Endothelial cell of umbilical vein (primary cell): ENCODE results near the gene C10orf143. TPM values are rescaled to one million over a fixed set of nuclear protein-coding genes. Genes with fewer than 3 reads are reported as not detected.
A peak's percentile ranks its signal among the peaks of the same experiment; 100 is the strongest.

Source experiments
- BruUV-seq: library from RNA; stranded (reverse); fragments of 400-500 nt; replicated peaks from 2 replicates; lab custom pipeline; 2021; lab: Mats Ljungman, UMichigan
- CTCF ChIA-PET: fragments of 300-600, 350-600 bp; sonication (Branson Sonifier 250); formaldehyde crosslinking; loops from one replicate; lab custom pipeline; 2021; ENCODE audit warnings: antibody characterized with exemption, inconsistent platforms; lab: Charles Lee
- POLR2A ChIA-PET: fragments of 300-600, 350-600 bp; sonication (Branson Sonifier 250); formaldehyde crosslinking; loops from one replicate; lab custom pipeline; 2021; ENCODE audit warnings: antibody characterized with exemption, inconsistent platforms; lab: Charles Lee
- DNase-seq: peaks from one replicate; pipeline ENCODE4 v3.0.0-alpha.2; 2011; ENCODE audit warnings: low read depth, low spot score
- FAIRE-seq: peaks from 2 replicates; lab custom pipeline; 2011; peaks lifted over from hg19 to GRCh38; lab: Jason Lieb, UNC
- H2AFZ ChIP-seq: 2 replicates; pipeline ENCODE4 v1.6.0; 2012; ENCODE audit warnings: low read depth, low read length, control low read depth, inconsistent platforms
- H3K27ac ChIP-seq: 2 replicates; pipeline ENCODE4 v1.5.1; 2011; ENCODE audit warnings: low read depth, mild to moderate bottlenecking, control low read depth, low read length, moderate library complexity; ENCODE audit not compliant: insufficient read depth
- H3K27me3 ChIP-seq, 2 experiments: 2 replicates each; pipeline versions ENCODE4 v1.6.0 to v1.6.1; 2011; ENCODE audit warnings: low read length in 2 of 2, mixed read lengths in 1 of 2; ENCODE audit not compliant: control insufficient read depth in 2 of 2, insufficient read depth in 2 of 2
- H3K36me3 ChIP-seq, 2 experiments: 2 replicates in 1 of 2; 3 replicates in 1 of 2; pipeline ENCODE4 v1.5.1; 2011; ENCODE audit warnings: low read length in 2 of 2, mild to moderate bottlenecking in 1 of 2, moderate library complexity in 1 of 2; ENCODE audit not compliant: control insufficient read depth in 2 of 2, insufficient read depth in 2 of 2; ENCODE audit errors: extremely low read depth in 1 of 2
- H3K4me1 ChIP-seq: 3 replicates; pipeline ENCODE4 v1.5.1; 2011; ENCODE audit warnings: mild to moderate bottlenecking, low read length; ENCODE audit not compliant: control insufficient read depth, insufficient read depth; ENCODE audit errors: extremely low read depth
- H3K4me2 ChIP-seq: 2 replicates; pipeline ENCODE4 v1.6.1; 2011; ENCODE audit warnings: low read length, control low read depth, mixed read lengths; ENCODE audit not compliant: insufficient read depth
- H3K4me3 ChIP-seq, 3 experiments: fragments of 200-600 bp in 1 of 3; sonication (generic), shearing (Covaris generic) in 1 of 3; replicated peaks in 1 of 3; 2 replicates each; pipeline ENCODE4 v1.5.1; 2011 to 2016; ENCODE audit warnings: control low read depth in 3 of 3, low read length in 3 of 3, mild to moderate bottlenecking in 2 of 3, inconsistent platforms in 1 of 3, low read depth in 1 of 3, moderate library complexity in 1 of 3; ENCODE audit not compliant: insufficient read depth in 1 of 3
- H3K79me2 ChIP-seq: 2 replicates; pipeline ENCODE4 v1.6.0; 2012; ENCODE audit warnings: low read length, inconsistent platforms; ENCODE audit not compliant: control insufficient read depth, insufficient read depth
- H3K9ac ChIP-seq: replicated peaks from 2 replicates; pipeline ENCODE3; 2011; ENCODE audit warnings: low read length, control low read depth; ENCODE audit not compliant: insufficient read depth; ENCODE audit errors: extremely low read depth
- H3K9me1 ChIP-seq: replicated peaks from 3 replicates; pipeline ENCODE4 v1.6.0; 2011; ENCODE audit warnings: mild to moderate bottlenecking, low read length; ENCODE audit not compliant: control insufficient read depth, insufficient read depth; ENCODE audit errors: extremely low read depth
- H3K9me3 ChIP-seq: replicated peaks from 2 replicates; pipeline ENCODE4 v1.5.1; 2012; ENCODE audit warnings: low read length, inconsistent platforms; ENCODE audit not compliant: control insufficient read depth, insufficient read depth
- H4K20me1 ChIP-seq: replicated peaks from 2 replicates; pipeline ENCODE3; 2011; ENCODE audit warnings: mild to moderate bottlenecking, low read length; ENCODE audit not compliant: control insufficient read depth, insufficient read depth; ENCODE audit errors: extremely low read depth
- EZH2 ChIP-seq: IDR thresholded peaks from 2 replicates; pipeline ENCODE4 v1.6.1; 2012; ENCODE audit warnings: borderline replicate concordance, low read depth, mild to moderate bottlenecking, moderate library complexity, low read length, inconsistent platforms; ENCODE audit not compliant: severe bottlenecking
- FOS ChIP-seq: IDR thresholded peaks from 2 replicates; pipeline ENCODE4 v1.6.1; 2011; ENCODE audit warnings: mild to moderate bottlenecking, low read length, moderate library complexity, borderline replicate concordance; ENCODE audit not compliant: insufficient read depth
- MYC ChIP-seq: IDR thresholded peaks from one replicate; pipeline ENCODE4 v1.6.1; 2011; ENCODE audit warnings: mild to moderate bottlenecking, low read depth, low read length
- POLR2A ChIP-seq: IDR thresholded peaks from 2 replicates; pipeline ENCODE4 v1.6.1; 2012; ENCODE audit warnings: low read depth, mild to moderate bottlenecking, control low read depth, low read length
- POLR2AphosphoS5 ChIP-seq: IDR thresholded peaks from 2 replicates; pipeline ENCODE4 v1.6.1; 2012; ENCODE audit warnings: low read depth, mild to moderate bottlenecking, control low read depth, low read length, moderate library complexity; ENCODE audit not compliant: insufficient read depth
- dilution Hi-C: fragments of 300-500 bp; cut with MboI; formaldehyde crosslinking; loops from one replicate; pipeline ENCODE4 v1.15.0; 2019; ENCODE audit warnings: low sequenced_read_pairs; ENCODE audit not compliant: extremely low pct_ligation_motif_present
- intact Hi-C: fragments of 100-400 bp; cut with micrococcal nuclease; formaldehyde crosslinking; loops from one replicate; pipeline ENCODE4 v1.10.0; 2022
- polyA plus RNA-seq, 4 experiments: library from polyadenylated mRNA; depleted of rRNA in 3 of 4; stranded (reverse) in 3 of 4; unstranded in 1 of 4; fragments of >200 nt; gene quantifications; 2 replicates each; pipeline versions ENCODE4 v1.2.1 to v1.2.3, GENCODE V29; 2011 to 2012; ENCODE audit warnings: missing spikeins in 1 of 4
- total RNA-seq: library from RNA; stranded (reverse); gene quantifications from 2 replicates; pipeline ENCODE4 v1.2.3, GENCODE V29; 2021

The C10orf143 gene
- total and polyA plus RNA-seq, 2 donors (not counting 3 experiments of a cell fraction or from before 2014, with no cell fraction given): 0.26 to 0.44 TPM

- Histone ChIP-seq H4K20me1 (no peaks in the 10 kb centered on the region), H3K9me3 (no peaks in the 10 kb centered on the region), H3K9me1 (no peaks in the 10 kb centered on the region), H3K36me3 (no peaks in the 10 kb centered on the region), H3K4me2 (peak within 1 kb of the TSS; percentile 89), H2AFZ (peak within 1 kb of the TSS; percentile 93), H3K27me3 (peaks cover 0 to 2% of the 10 kb centered on the region in 2 experiments), H3K27ac (peak within 1 kb of the TSS; percentile 57), H3K79me2 (peaks cover 52% of the 10 kb centered on the region), H3K4me3 (peak within 1 kb of the TSS; percentile 80 to 95 (median 83)), H3K9ac (peak within 1 kb of the TSS; percentile 87), H3K4me1 (peaks cover 19% of the 10 kb centered on the region)
- ChIA-PET POLR2A (interaction anchor here (0.6 to 2.5 kb wide), 3 partner anchors 14 to 44 kb away, joined by 3 to 24 read pairs (median 5); partner anchors contain the start of gene C10orf143), CTCF (interaction anchor here (1.0 to 3.3 kb wide), 4 partner anchors 9 to 43 kb away, joined by 4 to 46 read pairs (median 6); partner anchors contain the start of gene C10orf143)
- peak; percentile 67 for FAIRE-seq
- dilution Hi-C loops (no loop called here), intact Hi-C loops (loop anchor here (1.0 to 2.0 kb wide), 3 partner anchors 18 to 1090 kb away; no protein-coding TSS in a partner anchor)
- peak; percentile 80 for DNase-seq
- no peak for TF ChIP-seq EZH2
- peak; percentile 94 for TF ChIP-seq POLR2AphosphoS5
- TF ChIP-seq MYC: no peak
- TF ChIP-seq POLR2A: peak; percentile 84
- TF ChIP-seq FOS: peak; percentile 41
- no TSS peak for BruUV-seq
Measured at GRCh38 chr10:130136226-130137089, 25.8 kb upstream of the C10orf143 start, which contains the start of gene GLRX3. Gene GLRX3 (plus strand): TSS chr10:130136391. CDS start chr10:130136421, 30 bp downstream.
